HT1080 (cell line): ENCODE measurements around the gene AGPAT3. TPM values are rescaled to one million over a fixed set of nuclear protein-coding genes. Genes with fewer than 3 reads are reported as not detected.

Source experiments
- DNase-seq: peaks from one replicate; pipeline ENCODE4 v3.0.0-alpha.2; 2015; ENCODE audit warnings: low read depth
- total RNA-seq: library from RNA; depleted of rRNA; stranded (reverse); fragments of >200 nt; shearing (Covaris generic); gene quantifications from 2 replicates; pipeline ENCODE4 v1.2.3, GENCODE V29; 2014

The AGPAT3 gene
- total RNA-seq, 1 experiment from 2014 or later: 60.2 TPM

DNA sequence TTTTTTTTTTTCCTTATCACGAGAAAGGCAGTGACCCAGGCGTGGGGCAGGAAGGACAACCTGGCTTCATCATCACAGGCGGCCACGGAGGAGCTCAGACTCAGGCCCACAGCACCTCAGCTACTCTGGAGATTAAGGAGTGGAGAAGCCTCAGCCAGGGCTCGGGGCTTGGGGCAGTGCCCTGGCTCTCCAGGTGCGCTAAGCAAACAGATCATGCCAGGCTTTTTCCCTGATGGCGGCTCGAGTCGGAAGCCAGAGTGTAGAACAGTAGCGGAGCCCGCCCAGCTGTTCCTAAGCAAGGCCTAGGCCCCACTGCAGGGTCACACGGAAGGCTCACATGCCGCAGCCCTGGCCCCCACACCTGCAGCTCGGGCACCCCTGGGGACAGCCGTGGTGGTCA is 70.7 kb downstream of the AGPAT3 start:
- no peak for DNase-seq

DNA sequence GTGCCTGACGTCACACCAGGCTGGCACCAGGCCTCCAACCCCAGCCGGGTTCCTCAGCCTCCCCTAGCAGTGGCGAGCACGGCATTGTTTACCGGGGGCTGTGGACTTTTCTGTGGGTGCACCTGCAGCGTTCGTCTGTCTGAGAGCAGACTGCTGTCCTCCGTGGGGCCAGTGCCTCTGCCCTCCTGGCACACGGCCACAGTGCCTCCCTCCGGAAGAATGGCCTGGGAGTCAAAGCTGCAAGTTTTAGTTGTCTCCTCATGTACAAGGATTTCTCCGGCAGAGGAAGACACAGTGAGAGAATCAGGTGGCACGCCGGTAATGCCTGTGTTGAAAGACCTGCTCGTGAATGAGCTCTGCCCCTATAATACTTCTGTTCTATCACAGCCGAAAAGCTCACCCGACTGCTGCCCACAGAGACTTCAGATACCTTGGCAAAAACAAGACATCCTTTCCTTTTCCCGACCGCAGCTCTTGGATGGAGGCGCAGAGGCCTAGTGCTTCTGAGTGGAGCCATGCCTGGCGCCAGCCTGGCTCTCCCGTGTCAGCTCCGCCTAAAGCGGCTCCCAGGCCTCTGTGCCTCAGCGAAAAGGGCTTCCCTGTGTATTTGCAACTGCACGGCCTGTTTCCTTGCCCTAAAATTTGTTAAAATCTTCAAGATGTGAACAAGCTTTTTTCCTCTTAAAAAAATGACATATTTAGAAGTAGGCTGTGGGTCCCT is 71.4 kb downstream of the AGPAT3 start:
- no peak for DNase-seq

DNA sequence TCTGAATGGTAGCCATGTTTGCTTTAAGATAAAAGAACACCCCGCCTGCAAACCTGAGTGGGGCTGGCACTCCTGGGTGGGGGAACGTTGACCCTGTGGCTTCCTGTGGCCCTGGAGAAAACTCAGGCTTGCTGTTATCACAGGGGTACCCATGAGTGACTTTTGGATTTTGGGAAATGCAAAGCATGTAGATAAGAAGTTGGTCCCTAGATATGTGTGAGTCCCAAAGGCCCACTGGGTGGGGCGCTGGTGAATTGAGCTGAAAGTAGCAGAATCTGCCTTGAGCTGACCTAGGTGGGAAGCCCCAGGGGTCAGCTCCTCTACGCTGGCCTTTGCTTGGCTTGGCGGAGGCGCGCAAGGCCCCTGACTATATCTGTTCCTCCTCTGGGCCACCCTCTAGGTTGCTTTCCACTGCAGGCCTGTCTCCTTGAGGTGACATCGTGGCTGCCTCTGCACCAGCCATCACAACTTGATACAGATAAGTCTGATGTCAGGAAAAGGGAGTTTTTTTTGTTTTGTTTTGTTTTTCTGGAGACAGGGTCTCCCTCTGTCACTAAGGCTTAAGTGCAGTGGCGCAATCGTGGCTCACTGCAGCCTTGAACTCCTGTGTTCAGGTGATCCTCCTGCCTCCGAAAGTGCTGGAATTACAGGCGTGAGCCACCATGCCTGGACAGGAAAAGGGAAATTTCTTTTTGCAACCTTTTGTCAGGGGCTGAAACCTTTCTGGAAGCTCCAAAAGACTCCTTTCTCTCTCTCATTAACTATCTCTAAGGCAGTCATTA is 72.2 kb downstream of the AGPAT3 start:
- no peak for DNase-seq

DNA sequence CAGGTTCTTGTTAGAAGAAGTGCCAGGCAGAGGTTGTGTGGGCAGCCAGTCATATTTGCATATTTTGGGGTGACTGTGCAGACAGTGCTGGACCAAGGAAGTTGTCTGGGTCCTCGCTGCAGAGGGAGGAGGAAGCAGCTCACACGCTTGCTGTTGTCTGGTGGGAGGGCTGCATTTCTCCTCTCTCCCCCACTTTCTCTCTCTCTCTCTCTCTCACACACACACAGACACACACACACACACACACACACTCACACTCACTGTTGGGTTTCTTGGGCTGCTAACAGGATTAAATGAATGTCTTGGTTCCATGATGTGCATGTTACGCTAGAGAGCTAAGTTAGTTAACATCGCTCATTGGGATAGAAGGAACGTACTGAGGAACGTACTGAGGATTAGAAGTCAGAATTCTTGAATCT is 72.9 kb downstream of the AGPAT3 start:
- no peak for DNase-seq

DNA sequence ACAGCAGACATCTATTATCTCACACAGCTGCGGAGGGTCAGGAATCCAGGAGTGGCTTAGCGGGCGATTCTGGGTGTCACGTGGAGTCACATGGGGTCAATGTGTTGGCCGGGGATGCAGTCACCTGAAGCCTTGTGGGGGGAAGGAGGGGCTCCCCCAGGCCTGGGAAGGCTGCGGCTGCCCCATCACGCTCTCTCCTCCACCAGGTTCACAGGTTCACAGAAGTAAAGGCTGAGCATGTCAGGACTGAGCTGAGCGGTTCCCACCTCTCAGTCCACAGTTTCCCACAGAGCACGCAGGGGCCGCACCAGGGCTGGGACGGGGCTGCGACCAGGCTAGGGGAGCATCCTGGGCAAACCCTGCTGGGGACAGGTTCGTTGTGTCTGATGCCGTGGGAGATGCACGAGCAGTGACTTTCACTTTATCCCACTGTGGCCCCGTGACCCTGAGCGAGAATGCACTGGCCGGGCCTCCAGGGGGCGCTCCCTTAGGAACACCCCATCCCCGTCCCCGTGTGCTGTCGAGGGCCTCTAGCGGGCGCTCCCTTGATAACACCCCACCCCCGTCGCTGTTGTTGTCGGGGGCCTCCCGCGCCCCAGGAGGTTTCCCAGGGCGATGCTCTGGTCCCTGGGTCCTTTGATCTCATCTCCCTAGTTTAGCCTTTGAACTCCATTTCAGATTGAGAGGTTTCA is 73.9 kb downstream of the AGPAT3 start:
- peak; percentile 55 for DNase-seq

DNA sequence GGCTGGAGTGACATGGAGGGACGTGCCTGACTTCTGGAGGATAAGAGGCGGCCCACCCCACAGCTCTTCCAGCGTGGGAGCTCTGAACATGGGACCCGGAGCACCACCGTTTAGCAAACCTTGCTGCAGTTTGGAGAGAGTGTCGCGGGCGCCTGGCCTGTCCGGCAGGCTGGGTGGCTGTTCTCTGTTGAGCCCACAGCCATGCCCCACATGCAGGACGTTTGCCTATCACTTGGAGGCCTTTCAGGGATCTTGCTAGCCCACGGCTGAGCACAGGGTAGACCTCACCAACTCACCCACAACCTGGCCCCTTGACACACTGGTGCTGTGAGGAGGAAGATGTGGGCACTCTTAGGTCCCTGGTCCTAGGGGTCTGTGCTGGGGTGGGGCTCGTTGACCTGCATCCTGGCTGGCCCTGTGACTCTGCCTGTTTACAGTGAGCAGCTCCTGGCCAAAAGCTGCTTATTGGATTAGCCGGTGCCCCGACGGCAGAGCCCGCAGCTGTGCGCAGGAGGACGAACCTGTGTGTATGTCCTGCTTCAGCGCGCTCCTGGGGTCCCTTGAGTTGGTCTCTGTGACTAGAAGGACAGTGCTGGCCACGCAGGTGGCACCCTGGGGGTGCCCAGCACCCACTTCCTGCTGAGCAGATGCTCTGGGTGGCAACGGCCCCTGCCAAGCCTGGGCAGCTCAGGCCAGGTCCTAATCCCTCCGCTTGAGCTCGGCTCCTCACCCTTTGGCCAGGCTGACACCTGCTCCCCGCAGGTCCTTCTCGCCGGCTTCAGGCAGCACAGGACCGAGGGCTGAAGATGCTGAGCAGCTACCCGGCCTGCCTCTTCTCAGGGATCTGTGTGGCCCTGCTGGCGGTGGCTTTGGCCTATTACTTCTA is 74.7 kb downstream of the AGPAT3 start:
- DNase-seq: no peak

DNA sequence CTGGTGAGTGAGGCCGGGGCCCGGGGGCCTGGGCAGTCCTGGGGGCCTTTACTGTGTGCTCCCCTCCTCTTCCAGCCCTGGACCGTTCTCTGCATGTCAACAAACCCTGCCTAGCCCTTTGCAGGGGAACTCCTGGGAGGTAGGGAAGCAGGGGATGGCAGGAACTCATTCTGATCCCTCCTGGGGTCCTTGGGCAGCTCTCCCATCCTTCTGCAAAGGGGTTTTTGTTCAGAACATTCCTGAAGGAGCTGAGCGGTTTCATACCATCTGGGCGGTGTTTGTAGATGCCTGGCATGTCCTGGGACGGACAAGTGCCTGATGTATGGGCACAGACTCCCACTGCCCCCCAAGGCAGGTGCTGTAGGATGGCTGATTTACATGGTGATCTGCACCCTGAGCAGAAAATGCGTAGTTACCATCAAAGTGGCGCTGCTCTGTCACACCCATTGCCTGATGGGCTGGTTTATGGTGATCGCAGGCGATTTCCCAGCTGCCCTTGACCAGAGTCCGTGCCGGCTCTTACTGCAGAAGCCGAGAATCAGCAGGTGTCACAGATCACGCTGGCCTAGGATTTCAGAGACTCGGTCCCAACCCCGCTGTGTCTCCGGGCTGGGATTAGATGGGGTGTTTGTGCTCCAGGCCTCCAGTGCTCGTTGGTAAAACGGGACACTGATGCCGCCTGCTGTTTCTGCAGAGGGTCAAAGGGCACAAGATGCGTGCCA is 75.5 kb downstream of the AGPAT3 start:
- no peak for DNase-seq

DNA sequence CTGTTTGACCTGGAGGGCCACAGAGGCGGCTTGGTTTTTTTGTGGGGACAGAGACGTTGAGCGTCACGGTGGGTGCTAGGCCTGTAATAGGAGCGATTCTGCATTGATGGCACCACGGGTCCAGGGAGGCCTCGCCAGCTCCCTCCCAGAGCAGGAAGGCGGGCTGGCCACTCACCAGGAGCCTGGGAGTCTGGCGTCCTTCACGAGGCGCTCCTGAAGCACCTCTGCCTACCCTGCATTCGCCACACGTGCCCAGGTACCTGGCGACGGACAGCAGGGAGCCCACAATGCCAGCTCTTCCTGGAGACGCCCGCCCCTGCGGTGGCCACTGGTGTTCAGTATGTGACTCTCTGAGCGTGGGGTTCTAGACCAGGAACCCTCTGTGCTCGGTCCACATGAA is 77.2 kb downstream of the AGPAT3 start:
- no peak for DNase-seq

DNA sequence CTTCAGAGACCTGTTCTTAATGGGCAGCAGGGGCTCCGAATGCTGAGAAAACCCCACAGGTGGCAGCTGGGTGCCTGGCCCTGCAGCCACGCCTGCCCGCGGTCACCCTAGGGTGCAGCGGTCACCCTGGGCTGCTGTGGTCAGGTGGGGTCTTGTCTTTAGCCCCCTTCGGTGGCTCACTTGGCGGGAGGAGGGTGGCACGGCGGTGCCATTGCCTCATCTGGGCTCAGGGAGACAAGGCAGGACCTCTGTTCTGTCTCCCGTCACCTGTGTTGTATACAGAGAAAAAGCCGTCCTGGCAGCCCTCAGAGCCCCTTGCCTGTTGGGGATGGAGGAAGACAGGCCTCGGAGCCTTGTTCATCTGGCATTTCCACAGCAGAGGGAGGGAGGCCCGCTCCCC is 77.6 kb downstream of the AGPAT3 start:
- no peak for DNase-seq

DNA sequence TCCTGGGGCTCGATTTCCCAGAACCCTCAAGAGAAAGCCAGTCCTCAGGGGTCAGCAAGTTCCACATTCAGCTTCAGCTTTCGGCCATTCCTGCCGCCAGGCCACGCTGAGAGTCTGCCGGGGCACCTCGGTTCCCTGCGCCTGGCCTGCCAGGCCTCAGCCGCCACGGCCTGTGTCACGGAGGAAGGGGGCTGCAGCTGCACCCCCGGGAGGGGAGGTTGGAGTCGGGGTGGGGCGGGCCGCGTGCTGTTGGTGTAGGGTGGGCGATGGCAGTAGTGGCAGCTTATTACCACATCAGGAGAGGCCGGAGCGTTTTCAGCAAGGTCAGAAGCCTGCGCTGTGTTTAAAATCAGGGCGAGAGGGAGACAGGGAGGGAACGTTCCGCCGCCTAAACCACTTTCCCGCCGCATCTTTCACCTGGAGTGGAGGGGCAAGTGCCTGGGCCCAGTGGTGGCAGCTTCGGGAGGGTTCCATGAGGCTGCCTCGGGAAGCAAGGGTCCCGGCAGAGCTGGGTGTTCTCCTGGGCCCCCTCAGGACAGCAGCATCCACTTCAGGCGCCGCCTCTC is 78.6 kb downstream of the AGPAT3 start:
- no peak for DNase-seq

DNA sequence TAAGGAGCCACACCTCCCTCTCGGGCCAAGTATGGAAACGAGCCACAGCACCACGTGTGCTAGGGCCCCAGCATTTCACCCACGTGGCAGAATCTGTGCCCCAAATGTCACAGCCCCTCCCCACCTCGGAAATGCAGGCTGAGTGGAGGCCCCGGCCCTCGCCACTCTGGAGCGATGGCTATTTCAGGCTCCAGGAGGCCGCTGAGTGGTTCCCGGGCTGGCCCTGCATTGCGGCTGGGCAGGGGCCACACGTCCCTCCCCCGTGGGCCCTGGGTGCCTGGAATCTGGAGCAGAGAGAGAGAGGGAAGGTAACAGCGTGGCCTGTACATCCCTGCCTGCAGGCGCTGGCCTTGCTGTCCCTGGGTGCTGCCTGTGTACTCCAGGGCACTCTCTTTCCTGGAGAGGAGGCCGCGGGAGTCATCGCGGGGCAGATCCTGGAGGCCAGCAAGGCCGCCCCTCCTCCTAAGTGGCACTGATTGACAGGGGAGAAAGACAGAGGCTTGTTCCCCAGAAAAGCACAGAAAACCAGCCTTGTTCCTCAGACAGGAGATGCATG is 79.1 kb downstream of the AGPAT3 start:
- DNase-seq: no peak

DNA sequence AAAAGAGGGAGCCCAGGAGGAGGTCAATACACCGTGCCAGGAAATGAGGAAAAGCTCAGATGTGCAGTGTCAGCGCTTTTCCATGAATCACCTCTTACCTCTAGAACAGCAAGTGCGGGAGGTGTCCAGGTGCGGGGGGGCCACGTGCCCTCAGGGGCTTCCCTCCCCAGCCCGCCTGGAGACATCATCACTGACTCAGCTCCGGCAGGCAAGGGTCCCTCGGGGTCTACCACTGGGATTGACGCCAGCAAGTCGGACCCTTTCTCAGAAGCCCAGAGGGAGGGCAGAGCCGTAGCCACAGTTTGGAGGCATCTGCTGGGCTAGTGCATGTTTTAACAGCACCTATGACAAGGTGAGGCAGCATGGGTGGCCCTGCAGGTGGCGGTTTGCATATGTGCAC is 79.7 kb downstream of the AGPAT3 start:
- DNase-seq: no peak

DNA sequence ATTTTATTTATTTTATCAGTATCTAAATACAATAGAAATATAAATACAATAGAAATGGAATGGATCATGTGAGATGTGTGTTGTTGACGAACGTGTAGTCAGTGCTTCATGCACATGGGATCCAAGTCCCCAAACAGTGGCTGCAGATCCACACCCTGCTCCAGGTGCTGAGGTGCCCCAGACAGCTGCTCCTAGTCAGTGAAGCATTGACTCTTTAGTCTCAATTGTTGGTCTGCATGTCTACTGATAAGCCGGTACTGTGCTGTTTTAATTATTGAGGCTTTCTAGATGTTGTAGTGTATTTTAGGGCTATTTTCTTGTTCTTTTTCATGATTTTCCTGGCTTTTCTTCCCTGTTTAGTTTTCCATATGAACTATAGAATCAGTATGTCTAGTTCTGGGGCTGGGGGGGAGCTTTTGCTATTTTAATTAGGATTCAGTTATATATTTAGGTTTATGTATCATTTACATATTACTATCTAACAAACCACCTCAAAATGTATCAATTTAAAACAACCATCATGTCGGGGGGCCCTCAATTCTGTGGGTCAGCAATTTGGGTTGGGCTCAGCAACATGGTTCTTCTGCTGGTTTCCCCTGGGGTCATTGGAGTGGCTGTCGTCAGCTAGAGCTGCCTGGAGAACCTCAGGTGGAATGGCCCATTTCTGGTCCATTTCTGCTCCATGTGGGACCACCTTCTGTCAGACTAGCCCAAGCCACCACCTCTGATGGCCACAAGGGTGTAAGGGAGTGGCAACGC is 83.9 kb downstream of the AGPAT3 start:
- DNase-seq: no peak

DNA sequence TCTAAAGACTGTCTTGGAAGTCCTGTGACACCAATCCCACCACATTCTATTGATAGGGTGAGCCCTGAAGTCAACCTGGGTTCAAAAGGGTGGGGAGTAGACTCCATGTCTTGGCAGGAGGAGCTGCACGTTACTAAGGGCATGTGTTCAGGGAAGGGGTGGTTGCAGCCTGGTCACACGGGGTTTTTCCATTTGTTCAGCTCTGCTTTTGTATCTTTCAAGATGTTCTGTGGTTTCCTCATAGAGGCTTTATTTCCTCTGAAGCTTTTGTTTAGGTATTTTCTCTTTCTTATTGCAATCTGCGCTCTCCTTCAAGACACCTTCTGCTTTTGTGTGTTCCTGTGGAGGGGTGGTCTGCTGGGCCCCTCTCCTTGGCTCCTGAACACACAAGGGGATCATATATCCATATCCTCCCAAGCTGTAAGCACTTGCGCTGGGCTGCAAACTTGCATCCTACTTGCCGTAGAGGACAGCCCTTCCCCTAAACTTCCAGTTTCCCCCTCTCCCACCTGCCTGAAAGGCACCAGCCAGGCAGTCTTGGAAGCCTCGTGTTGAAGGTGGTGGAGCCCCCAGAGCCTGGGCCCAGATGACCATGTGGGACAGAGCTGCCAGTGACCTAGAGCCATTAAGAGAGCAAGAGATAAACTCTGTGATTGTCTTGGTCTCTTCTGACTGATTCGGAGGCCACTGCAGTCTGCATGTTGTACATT is 84.6 kb downstream of the AGPAT3 start:
- no peak for DNase-seq

DNA sequence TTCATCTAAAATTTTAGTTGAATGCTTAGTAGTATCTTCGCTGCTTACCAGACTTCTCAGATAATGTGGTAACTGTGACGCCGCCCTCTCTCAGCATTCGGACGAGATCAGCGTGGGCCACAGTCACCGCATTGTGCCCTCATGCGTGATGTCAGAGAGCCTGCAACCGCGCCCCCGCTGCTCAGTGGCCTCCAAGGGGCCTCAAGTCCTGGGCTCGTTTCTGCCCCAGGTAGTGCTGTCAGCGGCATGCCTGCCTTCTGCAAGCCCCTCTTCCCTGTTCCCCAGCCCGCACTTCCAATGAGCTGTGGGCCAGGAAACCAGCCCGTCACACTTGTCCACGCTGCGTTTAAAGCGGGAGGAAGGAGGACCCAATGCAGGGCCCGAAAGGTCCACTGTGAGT is 85.5 kb downstream of the AGPAT3 start:
- DNase-seq: no peak

DNA sequence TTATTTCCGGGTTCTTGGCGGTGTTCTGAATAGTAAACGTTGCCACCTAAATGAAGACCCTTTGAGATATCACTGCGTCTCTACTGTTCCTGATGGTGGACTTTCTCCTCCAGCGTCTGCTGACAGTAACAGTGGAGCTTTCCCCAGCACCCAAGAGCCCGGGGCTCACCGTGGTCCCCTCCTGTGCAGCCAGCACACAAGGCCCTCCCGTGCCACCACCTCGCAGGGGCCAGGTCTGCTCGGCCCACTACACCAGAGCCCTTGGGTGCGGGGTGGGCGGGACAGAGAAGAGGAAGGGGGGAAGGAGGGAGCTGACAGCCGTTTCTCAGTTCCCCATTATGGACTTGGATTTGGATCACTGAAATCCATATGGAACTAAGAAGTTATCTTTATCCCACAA is 85.9 kb downstream of the AGPAT3 start:
- no peak for DNase-seq

DNA sequence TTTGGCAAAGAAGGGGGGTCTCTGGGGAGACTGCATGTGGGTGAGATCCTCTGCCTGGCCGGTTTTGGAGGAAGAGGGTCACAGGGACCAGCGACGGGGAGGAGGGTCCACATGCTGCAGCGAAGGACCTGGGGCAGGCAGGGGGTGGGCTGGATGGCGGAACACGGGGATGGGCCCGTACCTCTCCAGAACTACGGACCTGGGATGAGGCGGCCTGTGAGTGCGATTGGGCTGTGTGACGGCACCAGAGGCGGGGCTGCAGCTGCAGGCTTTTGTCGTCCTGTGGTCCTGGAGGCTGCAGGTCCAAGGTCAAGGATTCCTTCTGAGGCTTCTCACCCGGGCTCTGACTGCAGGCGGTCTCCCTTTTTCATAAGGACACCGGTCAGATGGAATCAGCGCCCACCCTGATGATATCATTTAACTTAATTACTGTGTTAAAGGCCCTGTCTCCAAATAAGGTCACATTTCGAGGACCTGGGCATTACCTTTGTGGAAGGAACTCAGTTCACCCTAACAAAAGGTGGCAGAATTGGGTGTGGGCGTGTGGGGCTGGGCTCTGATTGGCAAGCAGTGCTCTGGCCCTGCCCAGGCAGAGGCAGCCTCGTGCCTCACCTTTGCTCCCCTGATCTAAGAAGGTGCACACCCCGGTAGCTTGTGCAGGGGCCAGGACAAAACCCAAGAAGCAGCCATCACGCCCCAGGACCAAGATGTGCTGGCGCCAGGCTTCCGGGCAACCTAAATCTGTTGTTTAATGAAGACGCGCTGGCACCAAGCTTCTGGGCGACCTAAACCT is 87.1 kb downstream of the AGPAT3 start:
- DNase-seq: no peak

DNA sequence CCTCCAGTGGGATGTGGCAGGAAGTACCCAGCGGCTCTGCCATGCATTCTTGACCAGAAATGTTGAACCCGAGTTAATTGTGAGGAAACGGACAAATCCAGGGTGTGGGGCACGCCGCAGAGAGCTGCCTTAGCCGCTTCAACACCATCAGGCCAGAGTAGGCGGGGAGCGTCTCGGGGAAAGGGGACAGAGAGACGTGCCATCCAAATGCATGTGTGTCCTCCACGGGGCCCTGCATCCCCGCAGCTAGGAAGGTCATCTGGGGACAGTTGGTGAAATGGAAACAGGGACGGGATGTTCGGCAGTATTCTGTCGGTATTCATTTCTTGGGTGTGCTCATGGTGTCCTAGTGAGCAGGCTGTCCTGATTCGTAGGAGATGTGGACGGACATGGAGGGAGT is 88.0 kb downstream of the AGPAT3 start:
- DNase-seq: no peak
